Measurements from ENCODE around the gene TRABD2B.

GRCh38 chr1:47906009-47906432 is 91.2 kb downstream of the TRABD2B start:
- no peak for TF ChIP-seq REST (IDR thresholded peaks at IDR 0.05; ENCODE audit: insufficient read depth in 1 of 2, low read depth in 2 of 2, low read length in 2 of 2)
- no peak for TF ChIP-seq POLR2AphosphoS5 (IDR thresholded peaks at IDR 0.05; ENCODE audit: low read depth, low read length)
- no peak for TF ChIP-seq SIN3A (IDR thresholded peaks at IDR 0.05; ENCODE audit: borderline replicate concordance, insufficient read depth, low read length)

All from PFSK-1 (cell line).